Stimulated activated CD4-positive, alpha-beta T cell treated with anti-CD3 and anti-CD28 coated beads, Interleukin-12 subunit alpha, Interleukin-12 subunit beta, amount 100 ng/mL, for 48 hours (primary cell): ENCODE results near the gene PRAMEF20.

Experiments
- DNase-seq, 3 donors: peaks; one replicate each; pipeline ENCODE4 v3.0.0-alpha.2; 2020; ENCODE audit warnings: low read depth in 2 of 3, low spot score in 1 of 3

The PRAMEF20 gene

DNA sequence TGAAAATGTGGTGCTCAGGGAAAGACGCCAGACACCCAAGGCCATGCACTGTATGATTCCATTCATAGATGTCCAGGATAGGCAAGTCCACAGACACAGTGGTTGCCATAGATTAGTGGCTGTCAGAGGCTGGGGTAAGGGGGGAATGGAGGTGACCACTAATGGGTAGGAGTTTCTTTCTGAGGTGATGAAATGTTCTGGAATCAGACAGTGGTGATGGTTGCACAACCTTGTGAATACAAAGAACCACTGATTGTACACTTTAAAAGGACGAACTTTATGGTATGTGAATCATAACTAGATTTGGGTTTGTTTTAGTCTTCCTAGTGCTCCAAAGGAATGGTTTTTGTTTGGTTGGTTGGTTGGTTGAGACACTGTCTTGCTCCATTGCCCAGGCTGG is 51.7 kb downstream of the PRAMEF20 start:
- DNase-seq = no peak

DNA sequence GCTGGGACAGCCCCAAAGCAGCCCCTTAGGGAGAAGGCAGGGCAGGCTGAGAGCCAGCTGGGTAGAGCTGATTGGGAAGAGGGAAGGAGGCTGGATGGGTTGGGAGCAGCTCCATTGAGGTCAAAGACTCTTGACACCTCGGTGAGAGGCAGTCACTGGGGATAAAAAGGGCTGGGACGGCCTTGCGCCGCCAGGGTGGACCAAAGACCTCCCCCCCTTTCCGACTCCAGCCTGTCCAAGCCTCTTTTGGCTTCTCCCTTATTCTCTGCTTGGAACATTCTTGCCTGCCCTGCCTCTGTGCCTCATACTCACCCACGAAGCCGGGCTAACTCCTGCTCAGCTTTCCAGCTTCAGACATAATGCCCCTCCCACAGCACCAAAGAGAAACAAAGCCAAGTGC is 52.4 kb downstream of the PRAMEF20 start:
- no peak for DNase-seq

DNA sequence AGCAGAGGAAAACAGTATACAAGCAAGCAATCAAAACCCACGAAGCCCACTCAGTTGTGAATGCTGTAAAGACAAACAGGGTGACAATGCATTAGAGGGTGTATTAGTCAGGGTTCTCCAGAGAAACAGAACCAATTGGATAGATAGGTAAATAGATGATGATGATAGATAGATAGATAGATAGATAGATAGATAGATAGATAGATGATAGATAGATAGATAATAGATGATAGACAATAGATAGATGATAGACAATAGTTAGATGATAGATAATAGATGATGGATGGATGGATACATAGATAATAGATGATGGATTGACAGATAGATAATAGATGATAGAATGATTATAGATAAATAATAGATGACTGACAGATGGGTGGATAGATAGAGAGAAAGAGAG is 55.3 kb downstream of the PRAMEF20 start:
- no peak for DNase-seq

DNA sequence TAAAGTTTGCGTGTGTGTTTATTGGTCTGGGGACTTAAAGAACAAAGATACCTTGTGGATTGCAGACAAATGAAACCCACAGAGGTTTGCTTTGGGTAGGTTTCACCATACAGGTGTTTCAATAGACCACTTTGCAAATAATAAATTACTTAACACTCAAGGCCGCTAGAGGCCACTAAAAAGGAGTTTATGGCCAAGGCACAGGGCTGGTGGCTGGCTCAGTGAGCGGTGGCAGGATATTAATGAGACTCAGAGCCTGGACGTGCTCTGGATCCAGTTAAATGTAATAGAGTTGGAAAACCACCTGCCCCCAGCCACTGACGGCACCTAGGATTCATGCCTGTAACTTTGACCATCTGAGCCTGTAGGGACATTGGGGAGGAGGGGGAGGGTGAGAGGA is 59.1 kb downstream of the PRAMEF20 start:
- DNase-seq = no peak
